Cortex of kidney (tissue), 1 donor: ENCODE measurements around the gene PSMD2.
"Not testable (repeated sequence)": the region's sequence is repeated elsewhere in the genome, so short reads cannot be mapped to it uniquely, and the experiment has no call there.

Source experiments
- DNase-seq: peaks from one replicate; lab custom pipeline; 2025; lab: John Stamatoyannopoulos, UW

PSMD2 gene

DNA sequence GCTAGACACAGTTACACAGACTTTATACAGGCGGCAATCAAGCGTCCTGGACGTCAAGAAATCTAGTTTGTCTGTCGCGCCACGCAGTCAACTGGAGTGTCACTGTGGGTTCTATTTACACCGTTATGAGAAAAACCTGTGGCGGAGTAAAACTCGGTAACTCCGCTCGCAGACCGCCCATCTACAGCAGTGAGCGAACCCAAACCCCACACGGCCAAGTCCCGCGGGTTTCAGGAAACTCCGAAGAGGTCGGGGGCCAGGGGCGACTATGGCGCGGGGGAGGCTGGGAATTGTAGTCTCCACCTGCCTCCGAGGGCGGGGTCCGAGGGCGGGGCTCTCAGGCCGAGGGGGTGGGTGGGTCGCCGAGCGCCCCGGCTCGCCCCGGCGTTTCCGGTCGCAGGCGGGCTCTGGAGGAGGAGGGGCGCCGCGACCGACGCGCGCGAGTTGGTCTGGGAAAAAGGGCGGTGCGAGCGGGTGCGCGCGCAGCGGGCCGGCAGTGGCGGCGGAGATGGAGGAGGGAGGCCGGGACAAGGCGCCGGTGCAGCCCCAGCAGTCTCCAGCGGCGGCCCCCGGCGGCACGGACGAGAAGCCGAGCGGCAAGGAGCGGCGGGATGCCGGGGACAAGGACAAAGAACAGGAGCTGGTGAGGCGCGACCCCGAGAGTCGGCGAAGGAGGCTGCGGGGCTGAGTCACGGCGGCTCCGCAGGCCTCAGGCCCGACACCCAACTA lies at the start of gene PSMD2:
PSMD2 (plus strand) TSS at position 483 of the 729 bp plus-strand sequence; CDS start at position 509, 26 bp downstream.
- peak; percentile 86 for DNase-seq

DNA sequence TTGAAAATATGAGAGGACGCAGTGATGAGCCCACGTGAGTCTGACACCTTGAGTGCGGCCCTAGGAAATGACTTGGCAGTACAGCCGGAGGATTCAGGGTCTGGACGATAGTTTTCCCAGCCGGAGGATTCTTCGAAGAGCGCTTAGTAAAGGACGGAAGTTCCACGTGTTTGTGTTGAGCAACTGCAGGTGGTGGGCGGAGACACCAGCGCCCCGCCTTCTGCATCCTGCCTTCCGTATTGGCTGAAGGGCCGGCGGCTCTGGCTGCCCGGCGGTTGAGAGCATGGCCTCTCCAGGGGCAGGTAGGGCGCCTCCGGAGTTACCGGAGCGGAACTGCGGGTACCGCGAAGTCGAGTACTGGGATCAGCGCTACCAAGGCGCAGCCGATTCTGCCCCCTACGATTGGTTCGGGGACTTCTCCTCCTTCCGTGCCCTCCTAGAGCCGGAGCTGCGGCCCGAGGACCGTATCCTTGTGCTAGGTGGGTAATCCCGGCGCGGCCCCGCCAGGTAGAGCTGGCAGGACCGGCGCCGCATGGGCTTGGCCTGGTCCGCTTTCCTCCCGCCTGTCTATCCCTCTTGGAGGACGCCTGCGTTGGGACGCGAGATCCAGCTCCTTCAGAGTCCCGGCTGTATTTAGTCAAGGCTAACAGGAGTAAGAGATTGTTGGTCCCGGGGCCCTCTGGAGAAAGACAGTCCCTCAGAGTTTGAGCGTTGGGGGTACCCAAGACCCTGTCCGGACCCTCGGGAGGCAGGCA lies 49.5 kb upstream of the PSMD2 start, which contains the start of gene EEF1AKMT4:
EEF1AKMT4 (plus strand) TSS at position 261 of the 755 bp plus-strand sequence; CDS start at position 284, 23 bp downstream.
- DNase-seq = no peak

DNA sequence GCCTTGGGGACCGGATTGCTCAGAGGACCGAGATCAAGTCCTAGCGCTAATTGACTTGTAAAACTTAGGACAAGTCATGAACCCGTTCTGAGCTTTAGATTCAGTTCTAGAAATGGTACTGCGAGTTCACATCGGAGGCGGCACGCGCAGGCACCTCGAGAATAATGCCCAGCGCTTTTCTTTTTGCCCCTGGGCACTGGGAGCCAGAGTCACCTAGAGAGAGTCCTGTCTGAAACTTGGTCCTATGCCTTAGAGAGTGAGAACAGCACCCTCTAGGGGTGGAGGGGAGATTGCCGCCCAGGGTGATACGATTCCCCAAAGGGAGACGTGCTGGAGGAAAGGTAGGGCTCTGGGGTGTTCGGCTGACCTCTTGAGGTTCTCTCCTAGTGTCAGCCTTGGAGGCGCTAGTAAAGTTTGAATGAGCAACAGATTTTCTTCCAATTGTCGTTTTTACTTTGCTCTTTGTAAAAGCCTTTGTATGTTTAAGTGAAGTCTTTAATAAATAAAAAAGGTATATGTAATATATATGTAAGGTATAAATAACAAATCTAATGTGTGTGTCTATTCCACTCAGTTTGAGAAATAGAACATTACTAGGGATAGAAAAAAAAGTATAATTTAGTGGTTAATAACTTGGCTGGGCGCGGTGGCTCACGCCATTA lies 48.7 kb upstream of the PSMD2 start:
- DNase-seq = no peak

DNA sequence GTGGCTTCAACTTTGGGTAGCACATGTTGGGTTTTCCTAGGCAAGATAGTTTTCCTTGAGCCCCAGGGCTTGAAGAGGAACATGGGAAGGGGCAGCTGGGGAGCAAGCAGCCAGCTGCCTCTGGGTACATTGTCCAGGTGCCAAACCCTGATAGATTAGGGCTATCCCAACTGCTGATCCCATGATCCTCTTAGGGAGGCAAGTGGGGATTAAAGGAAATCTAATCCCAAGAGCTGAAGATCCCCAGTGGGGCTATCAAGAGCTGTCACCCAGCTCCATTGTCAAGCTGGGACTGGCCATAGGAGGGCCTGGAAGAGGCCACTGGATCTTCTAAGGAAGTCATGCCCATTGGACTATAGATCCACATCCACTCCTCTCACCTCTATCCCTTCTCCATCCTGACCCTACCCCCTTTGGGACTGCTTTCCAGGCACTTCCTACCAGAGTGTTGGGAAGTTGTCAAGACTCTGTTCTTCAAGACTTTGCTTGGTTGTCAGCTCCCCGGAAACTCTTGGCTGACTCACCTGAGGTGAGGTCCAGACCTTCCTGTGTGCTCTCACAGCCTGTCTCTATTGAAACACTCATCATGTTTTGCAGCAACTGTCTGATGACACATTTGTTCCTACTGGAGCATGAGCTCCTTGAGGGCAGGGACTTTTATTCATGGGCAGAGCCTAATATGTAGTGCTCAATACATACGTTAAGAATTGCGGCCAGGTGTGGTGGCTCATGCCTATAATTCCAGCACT lies 43.6 kb upstream of the PSMD2 start:
- no peak for DNase-seq

GRCh38 chr3:184257083-184257915 lies 41.7 kb upstream of the PSMD2 start:
- no peak for DNase-seq

DNA sequence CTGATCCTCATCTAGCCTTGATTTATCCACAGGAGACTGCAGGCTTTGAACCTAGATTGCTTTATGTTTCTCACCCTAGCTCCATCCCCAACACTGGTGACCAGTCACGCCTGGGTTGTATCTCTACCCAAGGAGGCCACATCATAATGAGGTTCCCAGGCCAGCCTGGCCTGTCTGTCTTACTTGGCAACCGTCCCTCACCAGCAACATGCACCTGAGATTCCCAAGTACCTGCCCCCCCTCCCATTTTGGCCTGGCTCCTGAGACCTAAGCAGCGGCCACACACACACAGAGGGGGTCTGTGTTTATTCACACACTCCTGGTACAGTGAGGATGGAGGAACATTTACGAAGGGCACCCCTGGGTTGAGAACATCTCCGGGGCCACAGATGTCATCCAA lies 40.1 kb upstream of the PSMD2 start:
- no peak for DNase-seq

DNA sequence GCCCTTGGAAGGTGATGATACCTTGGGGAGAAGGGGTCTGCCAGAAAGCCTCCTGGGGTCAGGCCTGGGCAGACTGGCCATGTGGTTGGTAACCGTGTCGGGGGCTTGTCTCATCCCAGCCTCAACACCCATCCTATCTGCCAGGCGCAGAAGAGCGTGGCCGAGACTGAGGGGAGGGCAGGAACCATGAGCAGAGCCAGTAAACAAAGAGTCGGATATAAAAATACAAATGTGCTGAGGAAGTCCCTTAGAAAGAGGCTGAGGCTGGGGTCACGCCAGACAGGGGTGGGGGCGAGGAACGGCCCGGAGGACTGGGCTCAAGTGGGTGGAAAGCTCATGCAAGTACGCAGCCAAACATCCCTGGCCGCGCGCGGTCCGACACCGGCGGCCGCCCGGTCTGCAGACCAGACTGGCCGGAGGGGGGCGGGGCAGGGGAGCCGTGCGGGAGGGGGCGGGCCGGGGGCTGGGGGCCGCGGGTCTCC lies 39.6 kb upstream of the PSMD2 start:
- DNase-seq = no peak

DNA sequence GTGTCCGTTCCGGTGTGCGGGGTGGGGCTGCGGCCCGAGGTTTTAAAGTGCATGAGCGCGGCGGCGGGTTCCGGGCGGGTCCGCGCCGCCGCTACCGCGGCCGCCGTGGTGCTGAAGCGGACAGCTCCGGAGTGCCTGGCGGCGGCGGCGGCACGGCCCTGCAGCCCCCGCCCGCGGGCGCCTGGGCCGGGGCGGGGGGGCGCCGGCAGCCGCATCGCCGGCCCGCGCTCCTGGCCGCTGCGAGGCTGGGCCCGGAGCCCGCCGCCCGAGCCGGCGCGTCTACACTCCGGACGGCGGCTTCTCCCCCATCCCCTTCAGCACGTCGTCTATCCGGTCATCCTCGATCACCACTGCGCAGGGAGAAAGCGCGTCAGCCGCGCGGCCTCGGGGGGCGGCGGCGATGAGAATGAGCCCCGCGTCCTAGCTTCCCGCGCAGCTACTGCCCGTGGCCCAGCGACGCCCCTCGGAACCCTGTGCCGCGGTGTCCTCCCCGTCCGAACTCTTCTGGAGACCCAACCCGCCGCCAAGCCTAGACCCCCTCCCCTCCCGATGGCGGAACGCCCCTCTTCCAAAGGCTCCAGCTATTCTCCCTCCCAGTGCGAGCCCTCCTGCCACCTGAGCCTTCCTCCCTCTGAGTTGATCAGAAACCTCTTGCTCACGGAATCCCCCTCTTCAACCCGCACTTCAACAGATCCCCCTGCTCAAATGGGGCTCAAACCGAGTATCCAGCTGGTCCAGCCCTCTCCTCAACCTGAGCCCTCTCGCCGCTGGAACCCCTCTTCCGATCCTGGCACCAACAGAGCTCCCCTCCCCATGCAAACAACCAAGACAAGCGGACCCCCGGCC lies 38.9 kb upstream of the PSMD2 start:
- no peak for DNase-seq

DNA sequence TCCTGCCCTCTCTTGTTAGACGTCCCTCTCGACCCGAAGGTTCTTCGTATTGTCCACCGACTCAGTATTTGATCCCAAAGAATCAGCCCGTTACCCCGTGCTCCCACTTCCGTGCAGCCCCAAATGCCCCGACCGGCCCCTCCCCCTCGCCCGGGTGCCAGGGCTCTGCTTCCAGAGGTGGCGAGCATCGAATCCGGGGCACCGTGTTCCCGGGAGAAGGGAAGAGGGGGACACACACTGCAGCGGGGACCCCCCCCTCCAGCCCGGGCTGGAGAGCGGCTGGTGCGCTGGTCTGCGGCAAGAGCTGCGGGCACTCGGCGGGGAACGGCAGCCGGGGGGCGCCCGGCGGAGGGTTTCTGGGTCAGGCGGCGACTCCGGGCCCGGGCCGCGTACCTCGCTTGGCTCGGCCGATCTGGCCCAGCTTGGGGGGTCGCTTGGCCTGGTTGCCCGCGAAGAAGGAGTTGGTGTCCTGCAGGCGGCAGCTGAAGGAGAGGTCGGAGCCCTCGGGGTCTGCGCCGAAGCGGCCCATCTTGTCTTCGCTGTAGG lies 38.2 kb upstream of the PSMD2 start:
- no peak for DNase-seq

GRCh38 chr3:184261270-184261853 lies 37.7 kb upstream of the PSMD2 start, which contains the start of gene CAMK2N2:
Gene CAMK2N2, minus strand, starts transcription at chr3:184261553. Its CDS starts 268 bp downstream, at chr3:184261285.
- no peak for DNase-seq

DNA sequence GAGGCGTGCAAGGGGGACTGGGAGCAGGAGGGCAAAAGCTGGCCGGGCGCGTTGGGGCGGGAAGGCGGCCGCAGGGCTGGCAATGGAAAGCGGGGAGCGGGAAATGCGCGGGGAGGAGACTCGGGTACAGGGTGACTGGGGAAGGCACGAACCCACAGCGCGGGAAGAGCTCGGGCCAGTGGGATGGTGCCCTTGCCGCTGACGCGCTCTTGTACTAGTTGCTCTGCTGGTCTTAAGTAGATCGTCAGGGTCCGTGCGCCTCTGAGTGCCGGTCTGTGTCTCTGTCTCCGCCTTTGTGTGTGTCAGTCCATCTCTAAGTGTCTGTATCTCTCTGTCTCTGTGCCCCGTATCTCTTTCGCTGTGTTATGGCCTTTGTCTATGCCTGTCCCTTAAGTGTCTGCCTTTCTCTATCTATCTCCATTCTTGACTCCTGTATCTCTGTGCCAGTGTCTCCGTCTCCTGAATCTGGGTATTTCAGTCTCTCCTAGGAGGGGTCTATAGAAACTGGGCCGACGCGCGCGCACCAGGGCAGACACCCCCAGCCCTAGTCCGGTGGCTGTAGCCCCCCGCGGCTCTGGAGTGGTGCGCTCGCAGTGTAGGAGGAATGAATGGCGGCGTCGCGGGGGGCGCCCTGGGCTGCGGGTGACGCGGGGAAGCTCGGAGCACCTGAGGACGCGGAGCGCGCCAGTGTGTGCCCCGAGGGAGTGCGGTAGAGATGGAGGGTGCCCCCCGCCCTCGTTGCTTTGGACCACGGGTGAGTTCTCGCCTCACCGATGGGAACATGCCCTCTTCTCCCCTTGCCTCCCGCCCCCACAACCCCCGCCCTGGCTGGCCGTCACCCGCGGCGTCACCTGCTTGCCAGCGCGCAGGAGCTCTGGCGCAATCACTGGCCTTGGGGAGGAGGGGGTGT lies 36.9 kb upstream of the PSMD2 start:
- DNase-seq = no peak

GRCh38 chr3:184262764-184263179 lies 36.3 kb upstream of the PSMD2 start:
- DNase-seq = no peak

DNA sequence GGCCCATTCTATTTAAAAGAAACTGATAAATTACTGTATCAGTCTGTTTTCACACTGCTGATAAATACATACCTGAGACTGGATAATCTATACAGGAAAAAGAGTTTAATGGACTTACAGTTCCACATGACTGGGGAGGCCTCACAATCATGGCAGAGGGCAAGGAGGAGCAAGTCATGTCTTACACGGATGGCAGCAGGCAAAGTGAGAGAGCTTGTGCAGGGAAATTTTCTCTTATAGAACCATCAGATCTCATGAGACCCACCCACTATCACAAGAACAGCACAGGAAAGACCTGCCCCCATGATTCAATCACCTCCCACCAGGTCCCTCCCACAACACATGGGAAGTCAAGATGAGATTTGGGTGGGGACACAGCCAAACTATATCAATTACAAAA lies 31.8 kb upstream of the PSMD2 start:
- DNase-seq = not testable (repeated sequence)

- DNase-seq = no peak
Observed at GRCh38 chr3:184272269-184272668, 26.8 kb upstream of the PSMD2 start.

DNA sequence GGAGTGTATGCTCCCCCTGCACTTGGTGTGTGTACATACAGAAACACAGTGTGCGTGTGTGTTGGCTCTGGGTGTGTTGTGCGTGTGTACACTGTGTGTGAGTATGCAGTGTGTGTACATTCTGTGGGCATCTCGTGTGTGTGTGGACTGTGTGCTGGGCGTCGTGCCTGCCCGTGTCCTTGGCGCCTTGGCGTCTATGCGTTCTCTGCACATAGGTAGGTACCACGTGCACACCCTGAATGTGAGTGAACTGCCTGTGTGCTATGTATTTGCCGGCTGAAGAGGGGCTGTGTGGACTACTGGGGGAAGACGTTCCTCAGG lies 23.7 kb upstream of the PSMD2 start:
- DNase-seq = no peak

DNA sequence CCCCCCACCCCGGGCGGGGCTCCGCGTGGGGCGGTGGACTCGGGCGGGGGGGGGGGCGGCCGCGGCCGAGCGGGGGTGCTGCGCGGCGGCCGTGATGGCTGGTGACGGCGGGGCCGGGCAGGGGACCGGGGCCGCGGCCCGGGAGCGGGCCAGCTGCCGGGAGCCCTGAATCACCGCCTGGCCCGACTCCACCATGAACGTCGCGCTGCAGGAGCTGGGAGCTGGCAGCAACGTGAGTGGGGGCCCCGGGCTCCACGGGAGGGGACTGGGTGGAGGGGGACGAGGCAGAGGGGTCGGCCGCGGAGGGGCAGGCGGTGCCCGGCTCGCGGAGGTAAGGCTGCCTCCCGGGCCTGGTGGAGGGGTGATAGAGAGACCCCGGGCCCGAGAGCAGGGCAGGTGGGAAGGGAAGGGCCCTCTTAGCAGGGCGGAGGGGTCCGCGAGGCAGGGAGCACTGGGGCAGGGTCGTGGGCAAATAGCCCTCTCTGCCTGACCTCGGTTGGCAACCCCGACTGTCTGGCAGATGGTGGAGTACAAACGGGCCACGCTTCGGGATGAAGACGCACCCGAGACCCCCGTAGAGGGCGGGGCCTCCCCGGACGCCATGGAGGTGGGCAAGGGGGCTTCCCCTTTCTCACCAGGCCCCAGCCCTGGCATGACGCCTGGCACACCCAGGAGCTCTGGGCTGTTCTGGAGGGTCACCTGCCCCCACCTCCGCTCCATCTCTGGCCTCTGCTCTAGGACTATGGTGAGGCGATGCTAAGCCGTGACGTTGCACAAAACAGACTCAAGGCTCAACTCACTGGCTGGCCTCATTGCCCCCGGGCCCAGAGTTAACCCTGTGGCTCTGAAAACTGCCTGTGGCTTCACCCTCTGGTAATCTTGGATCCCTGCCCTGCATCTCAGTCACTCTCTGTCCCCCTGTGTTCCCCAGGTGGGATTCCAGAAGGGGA lies 22.8 kb upstream of the PSMD2 start, which contains the start of gene ECE2:
ECE2 (plus strand) TSS at position 62 of the 950 bp plus-strand sequence; CDS start at position 194, 132 bp downstream.
- no peak for DNase-seq

DNA sequence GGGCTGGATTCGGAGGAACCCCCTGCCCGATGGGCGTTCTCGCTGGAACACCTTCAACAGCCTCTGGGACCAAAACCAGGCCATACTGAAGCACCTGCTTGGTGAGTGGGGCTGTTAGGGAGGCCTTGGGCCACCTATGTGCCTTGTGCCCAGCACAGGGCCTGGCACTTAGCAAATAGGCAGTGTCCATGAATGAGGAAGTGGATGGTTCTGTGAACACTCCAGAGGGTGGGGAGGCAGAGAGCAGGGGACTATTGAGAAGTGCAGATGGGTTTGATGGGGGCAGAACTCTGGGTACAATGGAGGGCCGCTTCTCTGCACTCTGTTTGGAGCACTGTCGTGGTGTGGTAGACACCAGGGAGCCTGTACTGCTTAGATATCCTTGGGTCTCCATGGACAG lies 21.7 kb upstream of the PSMD2 start:
- no peak for DNase-seq
